Adrenal gland (tissue), 12 donors: ENCODE measurements around the gene DGKQ. TPM values are rescaled to one million over a fixed set of nuclear protein-coding genes. Genes with fewer than 3 reads are reported as not detected.

Experiments used
- DNase-seq, 7 donors: peaks; one replicate each; pipeline ENCODE4 v3.0.0-alpha.2; 2019 to 2020
- H3K27ac ChIP-seq, 5 donors: fragments of 200-600 bp; sonication (generic) in 4 of 5; 1 replicate in 3 of 5; 2 replicates in 2 of 5; pipeline versions ENCODE4 v1.5.1 to v1.8.0; 2016 to 2020; ENCODE audit warnings: mild to moderate bottlenecking in 1 of 5
- H3K27me3 ChIP-seq: fragments of 200-600 bp; 2 replicates; pipeline ENCODE4 v1.8.0; 2021
- H3K36me3 ChIP-seq, 2 donors: fragments of 200-600 bp; replicated peaks in 1 of 2; 1 replicate in 1 of 2; 2 replicates in 1 of 2; pipeline versions ENCODE4 v1.5.1 to v1.8.0; 2018 to 2022
- H3K4me1 ChIP-seq, 2 donors: fragments of 200-600 bp; replicated peaks in 1 of 2; 1 replicate in 1 of 2; 2 replicates in 1 of 2; pipeline versions ENCODE4 v1.5.1 to v1.8.0; 2018 to 2021
- H3K4me3 ChIP-seq, 4 donors: fragments of 200-600 bp; sonication (generic) in 3 of 4; one replicate each; pipeline ENCODE4 v1.5.1; 2016 to 2018
- H3K9me3 ChIP-seq, 3 donors: fragments of 200-600 bp; sonication (generic) in 1 of 3; replicated peaks in 1 of 3; 1 replicate in 2 of 3; 2 replicates in 1 of 3; pipeline versions ENCODE4 v1.5.1 to v1.8.0; 2016 to 2021
- CTCF ChIP-seq, 6 experiments: fragments of 450-650 bp in 4 of 6; fragments of 200-600 bp in 2 of 6; sonication (generic) in 1 of 6; IDR thresholded peaks; 1 replicate in 5 of 6; 2 replicates in 1 of 6; pipeline versions ENCODE4 v1.5.1 to v1.8.0; 2016 to 2021; ENCODE audit warnings: antibody characterized with exemption in 6 of 6, mild to moderate bottlenecking in 2 of 6, moderate library complexity in 1 of 6
- POLR2A ChIP-seq, 2 donors: fragments of 450-650 bp; IDR thresholded peaks; one replicate each; pipeline ENCODE4 v1.6.1; 2017; ENCODE audit warnings: antibody characterized with exemption in 2 of 2, mild to moderate bottlenecking in 2 of 2, moderate library complexity in 1 of 2
- WGBS, 4 donors: extraction: QIAGEN DNeasy Blood & Tissue Kit in 2 of 4; methylation state at CpG; one replicate each; pipeline versions ENCODE4 v1.1.5 to v1.1.7; 2013 to 2017; 5-methylcytosine and 5-hydroxymethylcytosine counted together
- intact Hi-C, 2 donors: fragments of 100-400 bp; cut with DNase I; formaldehyde crosslinking; loops; one replicate each; pipeline versions ENCODE4 v1.14.1 to v1.15.0; 2022 to 2023
- polyA plus RNA-seq, 3 donors: library from polyadenylated mRNA; stranded (reverse); fragments of 200-250 nt in 2 of 3; fragments of 350-450 nt in 1 of 3; fragmentation: Illumina TruSeq in 1 of 3; extraction: RNeasy Lipid Tissue Mini Kit (QIAGEN cat#74804) in 1 of 3; gene quantifications; one replicate each; pipeline ENCODE4 v1.2.3, GENCODE V29; 2013 to 2014
- total RNA-seq, 9 donors: library from RNA; depleted of rRNA in 4 of 9; stranded (reverse); fragments of >200 nt in 4 of 9; fragments of 120-200 nt in 1 of 9; fragmentation: NEBNext Ultra II Directional in 1 of 9; extraction: Animal tissue kit (Norgen Biotek cat#: 25700) in 1 of 9; gene quantifications; one replicate each; pipeline versions ENCODE4 v1.1.0 to v1.2.4, GENCODE V29; 2013 to 2023
- donor health status: healthy with polysubstance abuse.
- donor health status: Bipolar disorder and iron deficiency.
- donor health status: DM: yes; HTN: yes; CAD: no.
- donor health status: DM: no; HTN: no; CAD: no.
- donor health status: DM: no; HTN: no; CAD: no.
- donor health status: DM: yes; HTN: yes; CAD: no.

Gene DGKQ
- total and polyA plus RNA-seq, 12 donors: 0.55 to 16.5 (median 12.5) TPM

DNA sequence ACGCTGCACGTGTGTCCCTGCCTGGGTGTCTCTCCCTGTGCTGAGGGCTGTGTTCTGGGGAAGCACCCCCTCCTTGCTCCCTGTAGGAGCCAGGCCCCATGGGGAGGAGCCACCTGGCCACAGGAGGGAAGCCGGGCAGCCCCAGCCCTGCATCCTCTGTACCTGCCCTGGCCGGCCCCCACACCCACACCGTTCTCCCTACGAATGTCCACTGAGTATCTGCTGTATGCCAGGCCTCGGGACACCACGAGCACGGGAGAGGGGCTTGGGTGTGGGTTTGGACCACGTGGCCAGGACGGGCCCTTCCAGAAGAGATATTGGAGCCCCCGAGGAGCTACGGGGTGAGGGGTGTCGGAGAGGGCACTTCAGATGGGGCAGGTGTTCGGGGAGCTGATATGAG is 44.3 kb upstream of the DGKQ start:
- Histone ChIP-seq H3K4me1 (peaks cover 8 to 37% of the 10 kb centered on the region in 2 donors), H3K27ac (no peak overlapping the region), H3K4me3 (no peak overlapping the region), H3K36me3 (no peaks in the 10 kb centered on the region), H3K27me3 (no peaks in the 10 kb centered on the region), H3K9me3 (no peaks in the 10 kb centered on the region)
- no peak for TF ChIP-seq POLR2A (IDR thresholded peaks at IDR 0.05)
- TF ChIP-seq CTCF (IDR thresholded peaks at IDR 0.05): no peak
- WGBS, 4 donors: 72 to 92% (median 91%) methylated on average over 10 to 15 of the region's 15 CpGs; no CpG with 5 or more reads in 1 of the 4 donors
- no peak for DNase-seq
- intact Hi-C loops: no loop called here

DNA sequence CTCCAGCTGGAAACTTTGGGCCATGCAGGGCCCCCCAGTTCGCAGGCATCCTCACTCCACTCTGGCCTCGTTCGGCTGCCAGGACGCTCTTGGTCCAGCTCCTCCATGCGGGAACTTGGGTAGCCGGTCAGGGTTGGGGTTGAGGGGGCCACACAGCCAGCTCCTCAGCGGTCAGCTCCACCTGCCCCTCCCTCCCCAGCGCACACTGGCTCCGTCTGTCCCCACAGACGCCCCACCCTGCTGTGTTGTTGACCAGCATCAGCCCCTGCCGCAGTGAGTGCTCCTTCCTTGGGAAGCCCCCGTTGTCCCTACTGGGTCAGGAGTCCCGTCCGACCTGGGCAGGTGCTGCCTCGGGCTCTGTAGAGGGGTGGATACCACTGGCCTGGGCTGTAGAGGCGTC is 43.8 kb upstream of the DGKQ start:
- intact Hi-C loops: no loop called here
- TF ChIP-seq CTCF (IDR thresholded peaks at IDR 0.05): no peak
- H3K4me1 ChIP-seq: peaks cover 13 to 38% of the 10 kb centered on the region in 2 donors
- H3K27me3 ChIP-seq: no peaks in the 10 kb centered on the region
- DNase-seq: no peak
- H3K4me3 ChIP-seq: no peak overlapping the region
- no peak overlapping the region for H3K27ac ChIP-seq
- H3K9me3 ChIP-seq: no peaks in the 10 kb centered on the region
- 87 to 92% (median 92%) methylated on average over 4 to 16 of the region's 16 CpGs; no CpG with 5 or more reads in 1 of the 4 donors for WGBS, 4 donors
- no peaks in the 10 kb centered on the region for H3K36me3 ChIP-seq

- 67 to 90% (median 76%) methylated on average over 2 to 10 of the region's 10 CpGs; no CpG with 5 or more reads in 1 of the 4 donors for WGBS, 4 donors
- no peaks in the 10 kb centered on the region for H3K9me3 ChIP-seq
- H3K27me3 ChIP-seq: no peaks in the 10 kb centered on the region
- H3K36me3 ChIP-seq: no peaks in the 10 kb centered on the region
- intact Hi-C loops: no loop called here
- H3K27ac ChIP-seq: no peak overlapping the region
- TF ChIP-seq CTCF (IDR thresholded peaks at IDR 0.05): no peak
- no peak for TF ChIP-seq POLR2A (IDR thresholded peaks at IDR 0.05)
- DNase-seq: no peak
- H3K4me1 ChIP-seq: peaks cover 19 to 41% of the 10 kb centered on the region in 2 donors
- H3K4me3 ChIP-seq: no peak overlapping the region
Measured at GRCh38 chr4:1015746-1016145, 42.4 kb upstream of the DGKQ start.

DNA sequence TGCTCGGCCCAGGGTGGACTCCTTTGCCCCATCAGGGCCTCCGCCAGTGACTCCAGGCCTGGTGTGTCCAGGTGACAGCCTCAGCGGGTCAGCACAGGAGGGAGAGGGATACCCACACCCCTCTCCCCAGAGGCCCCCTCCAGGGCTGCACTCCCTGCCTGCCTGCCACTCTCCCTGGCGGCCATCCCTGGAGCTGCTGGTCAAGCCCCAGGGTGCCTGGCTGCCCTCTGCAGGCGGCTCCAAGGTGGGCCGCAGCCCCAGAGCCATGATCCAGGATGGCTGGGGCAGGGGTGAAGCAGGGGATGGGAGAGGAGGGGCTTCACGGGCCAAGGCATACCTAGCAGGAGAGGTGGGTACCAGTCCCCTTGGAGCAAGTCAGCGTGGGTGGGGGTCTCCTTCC is 41.8 kb upstream of the DGKQ start:
- Histone ChIP-seq H3K4me1 (peaks cover 25 to 47% of the 10 kb centered on the region in 2 donors), H3K27ac (peak overlapping the region in 1 of 5 donors; percentile 84), H3K36me3 (no peaks in the 10 kb centered on the region), H3K4me3 (no peak overlapping the region), H3K27me3 (no peaks in the 10 kb centered on the region), H3K9me3 (no peaks in the 10 kb centered on the region)
- DNase-seq: no peak
- intact Hi-C loops: no loop called here
- no peak for TF ChIP-seq CTCF (IDR thresholded peaks at IDR 0.05)
- TF ChIP-seq POLR2A (IDR thresholded peaks at IDR 0.05): no peak
- WGBS, 4 donors: 79 to 89% (median 85%) methylated on average over 2 to 8 of the region's 8 CpGs
